GM10266 (cell line): ENCODE measurements around the gene RTN4RL1.

Source experiments
- DNase-seq: peaks from one replicate; pipeline ENCODE4 v3.0.0; 2012; ENCODE audit errors: extremely low spot score
- TF ChIP-seq, protein P1 (sequence below): IDR thresholded peaks from 2 replicates; pipeline ENCODE4 v1.5.1; 2012; ENCODE audit warnings: mild to moderate bottlenecking, low read depth; ENCODE audit not compliant: control insufficient read depth, insufficient read depth; ENCODE audit errors: missing control alignments

The RTN4RL1 gene

GRCh38 chr17:2063261-2064146 lies 38.4 kb upstream of the RTN4RL1 start:
- TF ChIP-seq, protein P1, sequence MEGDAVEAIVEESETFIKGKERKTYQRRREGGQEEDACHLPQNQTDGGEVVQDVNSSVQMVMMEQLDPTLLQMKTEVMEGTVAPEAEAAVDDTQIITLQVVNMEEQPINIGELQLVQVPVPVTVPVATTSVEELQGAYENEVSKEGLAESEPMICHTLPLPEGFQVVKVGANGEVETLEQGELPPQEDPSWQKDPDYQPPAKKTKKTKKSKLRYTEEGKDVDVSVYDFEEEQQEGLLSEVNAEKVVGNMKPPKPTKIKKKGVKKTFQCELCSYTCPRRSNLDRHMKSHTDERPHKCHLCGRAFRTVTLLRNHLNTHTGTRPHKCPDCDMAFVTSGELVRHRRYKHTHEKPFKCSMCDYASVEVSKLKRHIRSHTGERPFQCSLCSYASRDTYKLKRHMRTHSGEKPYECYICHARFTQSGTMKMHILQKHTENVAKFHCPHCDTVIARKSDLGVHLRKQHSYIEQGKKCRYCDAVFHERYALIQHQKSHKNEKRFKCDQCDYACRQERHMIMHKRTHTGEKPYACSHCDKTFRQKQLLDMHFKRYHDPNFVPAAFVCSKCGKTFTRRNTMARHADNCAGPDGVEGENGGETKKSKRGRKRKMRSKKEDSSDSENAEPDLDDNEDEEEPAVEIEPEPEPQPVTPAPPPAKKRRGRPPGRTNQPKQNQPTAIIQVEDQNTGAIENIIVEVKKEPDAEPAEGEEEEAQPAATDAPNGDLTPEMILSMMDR, result no peak
- DNase-seq, result no peak

GRCh38 chr17:2062571-2063183 lies 37.5 kb upstream of the RTN4RL1 start:
- no peak for DNase-seq
- TF ChIP-seq, protein P1, result no peak

DNA sequence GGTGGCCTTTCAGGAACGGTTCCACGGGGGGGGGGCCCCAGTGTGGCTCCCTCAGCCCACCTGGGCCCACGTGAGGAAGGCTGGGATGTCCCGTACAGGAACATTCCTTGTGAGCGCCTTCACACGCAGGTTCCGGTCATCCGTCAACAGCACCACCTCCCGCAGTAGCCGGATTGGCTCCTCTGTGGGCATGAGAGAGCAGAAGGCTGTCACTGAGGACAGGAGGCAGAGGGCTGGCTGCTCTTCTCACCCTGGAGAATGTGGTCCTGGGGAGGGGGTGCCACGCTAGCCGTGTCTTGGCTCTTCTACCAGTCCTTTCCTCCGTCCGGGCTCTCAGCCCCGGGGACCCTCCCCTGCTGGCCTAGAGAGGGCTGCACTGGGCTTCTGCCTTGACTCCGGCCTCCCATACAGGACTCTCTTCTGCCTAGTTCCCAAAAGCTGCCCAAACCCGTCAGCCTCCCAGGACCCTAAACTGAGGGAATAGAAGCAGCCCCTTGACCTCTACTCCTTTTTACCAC lies 36.4 kb upstream of the RTN4RL1 start:
- no peak for DNase-seq
- TF ChIP-seq, protein P1, result no peak

DNA sequence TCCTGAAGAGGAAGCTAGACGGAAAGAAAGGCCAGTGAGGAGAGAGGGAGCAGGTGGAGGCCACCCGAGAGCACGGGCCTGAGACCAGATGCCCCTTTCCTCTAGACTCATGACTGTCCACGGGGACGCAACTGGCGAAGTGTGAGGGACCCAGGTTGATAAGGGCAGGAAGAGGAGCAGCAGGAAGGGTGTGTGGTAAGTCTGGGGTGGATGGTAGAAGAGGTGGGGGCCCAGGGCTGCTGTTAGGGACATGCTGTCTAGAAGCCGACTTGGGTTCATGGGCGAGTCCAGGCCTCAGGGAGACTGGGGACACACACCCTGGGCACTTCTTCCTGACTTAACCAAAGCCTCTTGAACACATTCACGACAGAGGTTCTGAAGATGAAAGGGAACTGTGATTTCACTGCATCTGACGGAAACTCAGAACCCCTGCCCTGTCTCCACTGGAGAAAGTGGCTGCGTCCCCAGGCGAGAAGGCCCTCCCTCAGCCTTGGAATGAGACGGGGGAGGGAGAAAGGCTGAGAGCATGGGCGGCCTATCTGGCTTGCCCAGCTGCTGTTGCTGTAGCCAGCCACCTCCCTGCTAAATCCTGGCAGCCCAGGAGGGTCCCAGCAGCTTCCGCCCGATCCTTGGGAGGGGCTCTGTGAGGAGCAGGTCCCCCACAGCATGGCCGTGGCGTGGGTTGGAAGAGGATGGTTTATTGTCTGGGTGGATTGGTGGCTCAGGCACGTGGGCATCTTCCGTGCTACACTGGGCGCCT lies 35.7 kb upstream of the RTN4RL1 start:
- no peak for DNase-seq
- TF ChIP-seq, protein P1, result no peak

DNA sequence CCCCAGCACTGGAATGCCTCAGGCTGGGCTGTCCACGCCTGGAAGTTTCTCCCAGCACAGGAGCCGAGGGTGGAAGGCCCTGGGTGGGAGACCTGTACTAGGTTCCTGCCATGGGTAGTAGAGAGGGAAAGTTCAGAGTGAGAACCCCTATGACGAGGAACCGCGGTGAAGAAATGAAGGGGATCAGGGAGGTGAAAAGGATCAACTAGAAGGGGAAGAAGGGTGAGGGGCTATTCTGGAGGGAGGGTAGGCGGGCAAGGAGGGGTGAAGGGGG lies 35.2 kb upstream of the RTN4RL1 start:
- TF ChIP-seq, protein P1, result no peak

DNA sequence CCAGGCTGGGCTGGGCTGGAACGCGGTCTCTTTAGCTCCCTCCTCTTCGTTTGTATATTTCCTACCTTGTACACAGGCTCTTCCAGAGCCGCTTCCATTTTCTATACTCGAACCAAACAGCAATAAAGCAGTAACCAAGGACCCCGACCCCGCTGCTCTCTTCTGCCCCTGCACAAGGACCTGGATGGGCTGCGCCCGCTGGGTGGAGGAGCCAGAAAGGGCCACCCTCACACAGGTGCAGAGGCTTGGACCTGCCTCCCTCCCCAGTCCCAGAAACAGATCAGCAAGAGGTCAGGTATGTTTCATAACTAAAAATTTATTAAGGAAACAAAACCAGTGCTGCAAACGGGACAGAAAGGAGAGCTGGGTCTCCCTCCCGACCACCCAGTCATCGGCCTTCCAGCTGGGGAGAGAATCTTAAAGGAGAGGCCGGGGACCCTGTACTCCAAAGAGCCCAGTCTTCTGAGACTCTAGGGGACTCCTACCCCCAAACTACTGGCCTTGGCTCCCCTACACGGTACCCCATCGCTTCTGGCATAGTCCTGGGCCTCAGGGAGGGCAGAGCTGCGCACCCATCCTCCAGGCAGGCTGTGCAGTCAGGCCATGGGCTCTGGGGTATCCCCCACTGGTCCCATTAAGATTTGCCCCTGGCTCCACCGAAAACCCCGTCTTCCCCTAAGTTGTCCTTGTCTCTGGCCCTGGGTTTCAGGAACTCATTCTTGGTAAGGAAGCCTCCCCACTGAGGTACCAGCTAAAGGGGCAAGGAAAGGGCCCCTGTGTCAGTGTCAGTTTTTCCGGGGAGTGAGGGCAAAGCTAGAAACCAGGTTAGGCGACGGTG lies 34.6 kb upstream of the RTN4RL1 start:
- TF ChIP-seq, protein P1, result no peak

More for the DNA sequence above, 35.2 kb upstream of the RTN4RL1 start:
- DNase-seq, result no peak

More for the DNA sequence above, 34.6 kb upstream of the RTN4RL1 start:
- no peak for DNase-seq
